PC-3 (cell line): ENCODE data around the gene ITGA1.

ENCODE experiments used
- CTCF ChIP-seq: fragments of 300-600 bp; sonication (generic); conservative IDR thresholded peaks from 2 replicates; pipeline ENCODE4 v1.5.1; 2017; ENCODE audit warnings: antibody characterized with exemption, low read depth, mild to moderate bottlenecking, low read length
- EZH2 ChIP-seq: fragments of 300-600 bp; sonication (generic); IDR thresholded peaks from one replicate; pipeline ENCODE4 v1.6.1; 2017; ENCODE audit warnings: antibody characterized with exemption, mild to moderate bottlenecking, low read length; ENCODE audit not compliant: unreplicated experiment
- EZH2phosphoT487 ChIP-seq: fragments of 300-600 bp; sonication (generic); IDR thresholded peaks from 2 replicates; pipeline ENCODE4 v1.6.1; 2018; ENCODE audit warnings: mild to moderate bottlenecking, antibody characterized with exemption, low read length, borderline replicate concordance

- TF ChIP-seq CTCF (no peak), EZH2 (no peak), EZH2phosphoT487 (no peak)
Measured at GRCh38 chr5:52854301-52854700, 66.6 kb downstream of the ITGA1 start.
